ENCODE measurements around the gene TIAM2.

TIAM2 gene

DNA sequence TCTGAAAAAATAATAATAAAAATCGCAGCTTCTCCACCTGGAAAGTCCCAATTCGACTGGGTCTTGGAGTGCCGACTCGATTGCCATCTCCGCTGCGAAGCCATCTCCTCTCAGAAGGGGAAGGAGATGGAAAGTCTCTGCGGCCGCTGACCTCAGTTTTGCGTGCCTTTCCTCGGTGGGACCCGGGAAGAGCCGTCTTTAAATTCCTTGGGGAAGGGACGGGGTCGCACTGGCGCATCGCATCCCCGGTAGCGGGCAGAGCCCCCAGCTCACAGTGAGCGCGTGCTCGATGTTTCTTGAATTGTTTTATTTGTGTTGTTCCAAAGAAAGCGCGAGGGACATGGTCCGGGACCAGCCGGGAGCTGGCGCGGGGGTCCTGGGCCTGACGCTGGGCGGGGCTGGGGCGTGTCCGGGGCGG is 270 bp upstream of the TIAM2 start:
- Histone ChIP-seq H3K27ac (no peak overlapping the region), H3K27me3 (peaks cover 61% of the 10 kb centered on the region), H3K4me1 (ENCODE audit: control insufficient read depth in 1 of 2, insufficient read depth in 1 of 2, low read depth in 1 of 2, low read length in 1 of 2) (peaks cover 2 to 6% of the 10 kb centered on the region in 2 experiments), H3K36me3 (no peaks in the 10 kb centered on the region), H3K4me3 (ENCODE audit: low read depth in 1 of 2, low read length in 1 of 2) (no peak overlapping the region), H3K9me3 (no peaks in the 10 kb centered on the region)
- TF ChIP-seq, protein P1, sequence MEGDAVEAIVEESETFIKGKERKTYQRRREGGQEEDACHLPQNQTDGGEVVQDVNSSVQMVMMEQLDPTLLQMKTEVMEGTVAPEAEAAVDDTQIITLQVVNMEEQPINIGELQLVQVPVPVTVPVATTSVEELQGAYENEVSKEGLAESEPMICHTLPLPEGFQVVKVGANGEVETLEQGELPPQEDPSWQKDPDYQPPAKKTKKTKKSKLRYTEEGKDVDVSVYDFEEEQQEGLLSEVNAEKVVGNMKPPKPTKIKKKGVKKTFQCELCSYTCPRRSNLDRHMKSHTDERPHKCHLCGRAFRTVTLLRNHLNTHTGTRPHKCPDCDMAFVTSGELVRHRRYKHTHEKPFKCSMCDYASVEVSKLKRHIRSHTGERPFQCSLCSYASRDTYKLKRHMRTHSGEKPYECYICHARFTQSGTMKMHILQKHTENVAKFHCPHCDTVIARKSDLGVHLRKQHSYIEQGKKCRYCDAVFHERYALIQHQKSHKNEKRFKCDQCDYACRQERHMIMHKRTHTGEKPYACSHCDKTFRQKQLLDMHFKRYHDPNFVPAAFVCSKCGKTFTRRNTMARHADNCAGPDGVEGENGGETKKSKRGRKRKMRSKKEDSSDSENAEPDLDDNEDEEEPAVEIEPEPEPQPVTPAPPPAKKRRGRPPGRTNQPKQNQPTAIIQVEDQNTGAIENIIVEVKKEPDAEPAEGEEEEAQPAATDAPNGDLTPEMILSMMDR (IDR thresholded peaks at IDR 0.05): no peak

DNA sequence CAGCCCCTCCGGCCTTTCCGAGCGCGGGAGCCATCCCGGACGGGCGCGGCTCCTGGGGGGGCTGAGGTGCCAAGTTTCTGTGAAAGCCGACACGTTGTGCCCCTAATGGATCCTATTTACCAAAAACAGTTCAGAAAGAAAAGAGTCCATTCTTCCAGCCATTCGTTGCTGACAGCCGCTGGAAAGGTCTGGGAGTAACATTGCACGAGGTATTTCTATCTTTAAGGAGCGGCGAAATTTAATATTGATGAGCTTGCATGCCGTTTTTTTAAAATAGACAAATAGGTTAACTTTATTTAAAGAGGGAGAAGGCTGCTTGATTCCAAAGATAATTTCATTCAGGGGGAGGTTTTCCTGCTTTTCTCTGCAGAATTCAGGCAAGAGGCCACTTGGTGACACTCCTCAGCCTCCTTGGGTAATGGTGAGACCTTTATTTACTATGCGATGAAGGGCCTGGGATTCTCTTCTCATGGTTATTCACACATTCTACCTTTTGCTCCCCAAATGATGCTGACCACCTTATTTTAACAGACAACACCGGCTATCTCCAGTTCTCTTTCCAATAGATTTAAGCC is 988 bp downstream of the TIAM2 start:
- Histone ChIP-seq H3K9me3 (no peaks in the 10 kb centered on the region), H3K36me3 (no peaks in the 10 kb centered on the region), H3K4me1 (ENCODE audit: control insufficient read depth in 1 of 2, insufficient read depth in 1 of 2, low read depth in 1 of 2, low read length in 1 of 2) (peaks cover 2 to 6% of the 10 kb centered on the region in 2 experiments), H3K27me3 (peaks cover 61% of the 10 kb centered on the region), H3K4me3 (ENCODE audit: low read depth in 1 of 2, low read length in 1 of 2) (no peak overlapping the region), H3K27ac (no peak overlapping the region)
- TF ChIP-seq, protein P1 (IDR thresholded peaks at IDR 0.05): no peak

- no peaks in the 10 kb centered on the region for H3K36me3 ChIP-seq
- TF ChIP-seq, protein P1 (IDR thresholded peaks at IDR 0.05): no peak
- H3K9me3 ChIP-seq: no peaks in the 10 kb centered on the region
- no peak overlapping the region for H3K4me3 ChIP-seq (ENCODE audit: low read depth in 1 of 2, low read length in 1 of 2)
- no peak overlapping the region for H3K27ac ChIP-seq
- H3K4me1 ChIP-seq (ENCODE audit: control insufficient read depth in 1 of 2, insufficient read depth in 1 of 2, low read depth in 1 of 2, low read length in 1 of 2): peaks cover 2 to 6% of the 10 kb centered on the region in 2 experiments
- H3K27me3 ChIP-seq: peaks cover 61% of the 10 kb centered on the region
These were observed 1.8 kb downstream of the TIAM2 start for GRCh38 chr6:154996841-154997311.

GRCh38 chr6:154998855-154999254 is 3.7 kb downstream of the TIAM2 start:
- H3K27me3 ChIP-seq: peaks cover 52% of the 10 kb centered on the region
- no peaks in the 10 kb centered on the region for H3K9me3 ChIP-seq
- TF ChIP-seq, protein P1 (IDR thresholded peaks at IDR 0.05): no peak
- no peak overlapping the region for H3K27ac ChIP-seq
- H3K4me3 ChIP-seq (ENCODE audit: low read depth in 1 of 2, low read length in 1 of 2): no peak overlapping the region
- H3K36me3 ChIP-seq: no peaks in the 10 kb centered on the region
- peaks cover 2 to 6% of the 10 kb centered on the region in 2 experiments for H3K4me1 ChIP-seq (ENCODE audit: control insufficient read depth in 1 of 2, insufficient read depth in 1 of 2, low read depth in 1 of 2, low read length in 1 of 2)

GRCh38 chr6:155001482-155001881 is 6.4 kb downstream of the TIAM2 start:
- TF ChIP-seq, protein P1 (IDR thresholded peaks at IDR 0.05): no peak
- Histone ChIP-seq H3K36me3 (no peaks in the 10 kb centered on the region), H3K9me3 (no peaks in the 10 kb centered on the region), H3K27ac (no peak overlapping the region), H3K4me3 (ENCODE audit: low read depth in 1 of 2, low read length in 1 of 2) (no peak overlapping the region), H3K27me3 (peaks cover 25% of the 10 kb centered on the region), H3K4me1 (ENCODE audit: control insufficient read depth in 1 of 2, insufficient read depth in 1 of 2, low read depth in 1 of 2, low read length in 1 of 2) (no peaks in the 10 kb centered on the region)

All from neutrophil (primary cell).